HepG2 (cell line): ENCODE data around the gene LTA4H. TPM values are rescaled to one million over a fixed set of nuclear protein-coding genes. Genes with fewer than 3 reads are reported as not detected.
A peak's percentile ranks its signal among the peaks of the same experiment; 100 is the strongest.

Experiments used
- AKAP8 ChIP-seq: sonication (generic); formaldehyde crosslinking; IDR thresholded peaks from 2 replicates; pipeline ENCODE4 v1.5.1; 2020; ENCODE audit warnings: mild to moderate bottlenecking, missing genetic modification reagents
- EEA1 ChIP-seq: sonication (generic); formaldehyde crosslinking; IDR thresholded peaks from 2 replicates; pipeline ENCODE4 v1.5.1; 2020; ENCODE audit warnings: mild to moderate bottlenecking, missing genetic modification reagents, borderline replicate concordance
- HHEX ChIP-seq: IDR thresholded peaks from 2 replicates; pipeline ENCODE4 v1.6.1; 2016; ENCODE audit warnings: control low read depth
- HNF4A ChIP-seq: sonication (generic); formaldehyde crosslinking; IDR thresholded peaks from 2 replicates; pipeline ENCODE4 v1.4.0; 2020; ENCODE audit warnings: missing genetic modification reagents
- IRX3 ChIP-seq: sonication (generic); formaldehyde crosslinking; IDR thresholded peaks from 2 replicates; pipeline ENCODE4 v1.8.1; 2023; ENCODE audit warnings: mild to moderate bottlenecking, low read depth, missing genetic modification reagents, borderline replicate concordance
- ISL2 ChIP-seq: sonication (generic); formaldehyde crosslinking; IDR thresholded peaks from 2 replicates; pipeline ENCODE4 v1.5.0; 2020; ENCODE audit warnings: missing genetic modification reagents
- JUNB ChIP-seq: sonication (generic); formaldehyde crosslinking; IDR thresholded peaks from 2 replicates; pipeline ENCODE4 v1.8.0; 2022; ENCODE audit warnings: missing genetic modification reagents, mild to moderate bottlenecking, borderline replicate concordance
- KMT2A ChIP-seq: sonication (generic); formaldehyde crosslinking; IDR thresholded peaks from 2 replicates; pipeline ENCODE4 v1.4.0; 2020; ENCODE audit warnings: missing genetic modification reagents
- MAZ ChIP-seq, 2 experiments: sonication (generic) in 1 of 2; formaldehyde crosslinking in 1 of 2; IDR thresholded peaks; 2 replicates each; pipeline versions ENCODE4 v1.5.0 to v1.6.1; 2012 to 2020; ENCODE audit warnings: low read depth in 2 of 2, mild to moderate bottlenecking in 2 of 2, borderline replicate concordance in 1 of 2, improper control_type of control experiment in 1 of 2, low read length in 1 of 2, missing genetic modification reagents in 1 of 2, moderate library complexity in 1 of 2
- MYPOP ChIP-seq: sonication (generic); formaldehyde crosslinking; IDR thresholded peaks from 2 replicates; pipeline ENCODE4 v1.8.1; 2023; ENCODE audit warnings: mild to moderate bottlenecking, moderate library complexity, missing genetic modification reagents
- PPARG ChIP-seq: conservative IDR thresholded peaks from 2 replicates; pipeline ENCODE4 v1.6.1; 2016; ENCODE audit warnings: missing biosample characterization, missing genetic modification reagents
- PRPF4 ChIP-seq: fragments of 200-400 bp; formaldehyde crosslinking; IDR thresholded peaks from 2 replicates; pipeline ENCODE4 v1.6.1; 2016; ENCODE audit warnings: low read length, low read depth; ENCODE audit not compliant: poor library complexity, severe bottlenecking
- XRCC5 ChIP-seq: fragments of 200-400 bp; formaldehyde crosslinking; optimal IDR thresholded peaks from 2 replicates; pipeline ENCODE3; 2017; ENCODE audit warnings: mild to moderate bottlenecking, low read length
- ZBTB25 ChIP-seq: IDR thresholded peaks from 2 replicates; pipeline ENCODE4 v1.6.1; 2018; ENCODE audit warnings: missing genetic modification reagents
- ZNF225 ChIP-seq: sonication (generic); formaldehyde crosslinking; IDR thresholded peaks from 2 replicates; pipeline ENCODE4 v1.4.0; 2020; ENCODE audit warnings: mild to moderate bottlenecking, missing genetic modification reagents
- ZNF292 ChIP-seq: sonication (generic); formaldehyde crosslinking; IDR thresholded peaks from 2 replicates; pipeline ENCODE4 v1.8.1; 2022; ENCODE audit warnings: mild to moderate bottlenecking, low read depth, missing genetic modification reagents, borderline replicate concordance
- ZNF34 ChIP-seq: sonication (generic); formaldehyde crosslinking; IDR thresholded peaks from 2 replicates; pipeline ENCODE4 v1.4.0; 2020; ENCODE audit warnings: mild to moderate bottlenecking, missing genetic modification reagents, borderline replicate concordance
- ZNF549 ChIP-seq: sonication (generic); formaldehyde crosslinking; IDR thresholded peaks from 2 replicates; pipeline ENCODE4 v1.5.0; 2020; ENCODE audit warnings: missing genetic modification reagents
- ZNF576 ChIP-seq: sonication (generic); formaldehyde crosslinking; IDR thresholded peaks from 2 replicates; pipeline ENCODE4 v1.4.0; 2020; ENCODE audit warnings: mild to moderate bottlenecking, missing genetic modification reagents
- ZNF598 ChIP-seq: sonication (generic); formaldehyde crosslinking; IDR thresholded peaks from 2 replicates; pipeline ENCODE4 v1.5.1; 2020; ENCODE audit warnings: mild to moderate bottlenecking, missing genetic modification reagents, borderline replicate concordance
- ZSCAN31 ChIP-seq: sonication (generic); formaldehyde crosslinking; IDR thresholded peaks from 2 replicates; pipeline ENCODE4 v1.5.0; 2020; ENCODE audit warnings: low read depth, mild to moderate bottlenecking, missing genetic modification reagents
- ZXDC ChIP-seq: sonication (generic); formaldehyde crosslinking; IDR thresholded peaks from 2 replicates; pipeline ENCODE4 v1.5.0; 2020; ENCODE audit warnings: mild to moderate bottlenecking, missing genetic modification reagents
- polyA plus RNA-seq, 8 experiments: library from polyadenylated mRNA; depleted of rRNA in 3 of 8; stranded (reverse) in 7 of 8; unstranded in 1 of 8; fragments of >200 nt; fragmentation: Illumina TruSeq in 4 of 8; extraction: Trizol in 4 of 8; gene quantifications; 2 replicates each; pipeline versions ENCODE4 v1.2.1 to v1.2.3, GENCODE V29; 2011 to 2016; ENCODE audit warnings: low read depth in 4 of 8, missing spikeins in 1 of 8, mixed read lengths in 1 of 8; ENCODE audit not compliant: insufficient read depth in 1 of 8
- total RNA-seq, 5 experiments: library from RNA; depleted of rRNA; stranded (reverse); fragments of >200 nt; fragmentation: Illumina TruSeq; extraction: Trizol; gene quantifications; 2 replicates each; pipeline ENCODE4 v1.2.3, GENCODE V29; 2016; ENCODE audit warnings: low read depth in 1 of 5
- TF ChIP-seq, protein P1 (sequence below): sonication (generic); formaldehyde crosslinking; conservative IDR thresholded peaks from 2 replicates; pipeline ENCODE4 v1.5.0; 2020; ENCODE audit warnings: missing genetic modification reagents

LTA4H gene
- total and polyA plus RNA-seq, 2 of the 13 experiments (the other 11 are each of a cell fraction or from before 2014, with no cell fraction given) = 87.5 to 90.4 TPM

DNA sequence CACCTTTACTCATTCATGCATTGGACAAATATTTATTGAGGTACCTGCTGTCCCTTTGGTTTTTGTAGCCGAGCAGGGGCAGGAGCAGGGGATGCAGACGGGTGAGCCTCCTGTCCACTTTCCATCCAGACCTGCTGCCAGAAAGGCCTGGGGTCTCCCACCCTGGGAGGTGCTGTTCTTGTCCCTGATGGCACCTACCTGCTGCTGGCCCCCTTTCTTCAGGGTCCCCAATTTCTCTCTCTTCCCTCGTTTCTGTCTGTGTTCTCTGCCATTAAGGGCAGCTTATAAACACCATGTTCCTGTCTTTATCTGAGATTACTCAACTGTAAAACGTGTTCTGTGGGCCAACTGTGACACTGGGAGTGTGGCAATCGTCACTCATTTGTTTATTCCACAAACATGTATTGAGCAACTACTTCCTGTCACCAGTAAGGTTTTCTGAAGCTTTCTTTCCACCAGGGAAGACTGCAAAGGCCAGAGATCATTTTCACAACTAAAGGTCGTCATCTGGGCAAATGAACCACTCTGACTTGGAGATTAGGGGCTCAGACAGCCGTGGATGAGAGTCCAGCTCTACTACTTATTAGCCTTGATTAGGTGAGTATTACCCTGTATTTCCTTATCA lies 39.2 kb downstream of the LTA4H start, which contains the start of gene HAL (continued):
- TF ChIP-seq, protein P1, sequence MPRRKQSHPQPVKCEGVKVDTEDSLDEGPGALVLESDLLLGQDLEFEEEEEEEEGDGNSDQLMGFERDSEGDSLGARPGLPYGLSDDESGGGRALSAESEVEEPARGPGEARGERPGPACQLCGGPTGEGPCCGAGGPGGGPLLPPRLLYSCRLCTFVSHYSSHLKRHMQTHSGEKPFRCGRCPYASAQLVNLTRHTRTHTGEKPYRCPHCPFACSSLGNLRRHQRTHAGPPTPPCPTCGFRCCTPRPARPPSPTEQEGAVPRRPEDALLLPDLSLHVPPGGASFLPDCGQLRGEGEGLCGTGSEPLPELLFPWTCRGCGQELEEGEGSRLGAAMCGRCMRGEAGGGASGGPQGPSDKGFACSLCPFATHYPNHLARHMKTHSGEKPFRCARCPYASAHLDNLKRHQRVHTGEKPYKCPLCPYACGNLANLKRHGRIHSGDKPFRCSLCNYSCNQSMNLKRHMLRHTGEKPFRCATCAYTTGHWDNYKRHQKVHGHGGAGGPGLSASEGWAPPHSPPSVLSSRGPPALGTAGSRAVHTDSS (CRISPR knock-in tag) = no peak
- no peak for TF ChIP-seq AKAP8
- no peak for TF ChIP-seq XRCC5
- 0 out of 2 replicates have a peak, but pooled peaks have one; percentile 58 for TF ChIP-seq IRX3 (CRISPR knock-in tag)
- TF ChIP-seq HHEX (CRISPR knock-in tag) = peak; percentile 91
- peak; percentile 19; the same call in 1 of the 2 replicates for TF ChIP-seq ZNF292
- no peak for TF ChIP-seq ZNF576 (CRISPR knock-in tag)
- no peak for TF ChIP-seq ZNF549 (CRISPR knock-in tag)
- TF ChIP-seq ISL2 (CRISPR knock-in tag) = peak; percentile 97
- peak; percentile 96 for TF ChIP-seq HNF4A (CRISPR knock-in tag)
- TF ChIP-seq ZBTB25 (CRISPR knock-in tag) = peak; percentile 88; the same call in 1 of the 2 replicates
- TF ChIP-seq EEA1 (CRISPR knock-in tag) = no peak
- TF ChIP-seq ZNF34 (CRISPR knock-in tag) = peak; percentile 91; the same call in 1 of the 2 replicates
- TF ChIP-seq KMT2A = peak; percentile 46; the same call in 1 of the 2 replicates
- TF ChIP-seq MAZ (IDR thresholded peaks at IDR 0.05; ENCODE audit: borderline replicate concordance, low read depth, low read length) = no peak
- peak; percentile 86 for TF ChIP-seq MAZ (CRISPR knock-in tag; IDR thresholded peaks at IDR 0.05; ENCODE audit: low read depth)
- TF ChIP-seq ZNF225 (CRISPR knock-in tag) = no peak
- TF ChIP-seq JUNB (CRISPR knock-in tag) = peak; percentile 83; the same call in 1 of the 2 replicates
- TF ChIP-seq ZNF598 (CRISPR knock-in tag) = no peak
- peak; percentile 95; the same call in 1 of the 2 replicates for TF ChIP-seq MYPOP (CRISPR knock-in tag)
- peak; percentile 89 for TF ChIP-seq PPARG (CRISPR knock-in tag)
- TF ChIP-seq ZSCAN31 (CRISPR knock-in tag) = peak; percentile 75
- TF ChIP-seq ZXDC = no peak
- no peak for TF ChIP-seq PRPF4
